NCI-H82 treated with DMSO at 0.1 percent for 48 hours (cell line): Measurements from ENCODE around the gene RPL19.
"Not testable (repeated sequence)": the region's sequence is repeated elsewhere in the genome, so short reads cannot be mapped to it uniquely, and the experiment has no call there.

Experiments used
- DNase-seq: peaks from one replicate; lab custom pipeline; 2025; ENCODE audit not compliant: unreplicated experiment; lab: John Stamatoyannopoulos, UW

RPL19 gene

DNA sequence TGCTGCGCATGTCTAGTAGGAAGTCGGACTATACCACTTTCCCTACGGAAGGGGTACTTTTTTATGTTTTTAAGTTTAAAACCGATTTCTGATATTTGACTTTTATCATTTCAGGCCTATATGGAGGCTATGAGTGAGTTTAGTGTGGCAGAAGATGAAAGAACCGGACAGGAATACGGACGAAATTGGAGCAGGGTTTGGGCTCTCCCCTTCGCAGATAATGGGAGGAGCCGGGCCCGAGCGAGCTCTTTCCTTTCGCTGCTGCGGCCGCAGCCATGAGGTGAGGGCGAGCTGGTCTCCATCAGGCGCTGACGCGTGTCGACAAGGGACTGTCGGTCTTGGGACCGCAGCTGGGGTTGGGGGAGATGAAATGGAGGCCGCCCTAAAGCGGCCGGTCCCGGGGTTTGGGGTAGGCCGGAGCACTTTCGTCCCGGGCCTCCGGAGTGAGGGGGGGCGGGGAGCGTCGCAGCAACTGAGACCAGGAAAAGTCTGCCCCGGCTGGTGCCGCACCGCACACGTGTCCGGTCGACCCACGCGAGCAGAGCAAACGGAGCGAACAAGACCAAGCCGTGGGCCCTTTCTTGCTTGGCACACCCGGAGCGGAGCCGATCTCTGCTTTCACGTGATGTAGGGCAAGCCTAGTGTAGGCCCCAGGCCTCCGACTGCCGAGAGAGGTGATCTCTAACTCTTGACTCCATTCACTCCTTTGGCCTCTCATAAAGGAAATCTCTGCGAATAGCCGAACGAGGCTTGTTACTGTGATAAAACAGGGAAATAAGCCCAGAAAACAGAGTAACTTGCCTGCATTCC, at the start of gene RPL19:
RPL19 (plus strand) TSS at position 214 of the 810 bp plus-strand sequence; CDS start at position 276, 62 bp downstream.
- DNase-seq = no peak

DNA sequence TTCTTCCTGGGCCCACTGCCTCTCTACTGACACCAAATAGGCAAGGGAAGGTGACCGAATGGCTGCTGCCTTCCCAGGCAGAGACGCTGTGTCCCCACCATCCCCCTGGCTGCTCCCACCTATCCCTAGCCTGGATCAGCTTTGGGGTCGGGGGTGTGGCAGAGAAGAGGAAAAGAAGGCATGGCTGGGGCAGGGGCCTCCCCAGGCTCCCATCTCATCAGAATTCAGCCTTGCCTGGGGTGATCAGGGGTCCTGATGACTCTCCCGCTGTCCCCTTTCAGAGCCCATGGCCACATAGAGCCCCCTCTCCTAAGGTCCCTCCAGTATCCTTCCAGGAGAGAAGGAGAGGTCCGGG, 49.3 kb upstream of the RPL19 start:
- DNase-seq = no peak

DNA sequence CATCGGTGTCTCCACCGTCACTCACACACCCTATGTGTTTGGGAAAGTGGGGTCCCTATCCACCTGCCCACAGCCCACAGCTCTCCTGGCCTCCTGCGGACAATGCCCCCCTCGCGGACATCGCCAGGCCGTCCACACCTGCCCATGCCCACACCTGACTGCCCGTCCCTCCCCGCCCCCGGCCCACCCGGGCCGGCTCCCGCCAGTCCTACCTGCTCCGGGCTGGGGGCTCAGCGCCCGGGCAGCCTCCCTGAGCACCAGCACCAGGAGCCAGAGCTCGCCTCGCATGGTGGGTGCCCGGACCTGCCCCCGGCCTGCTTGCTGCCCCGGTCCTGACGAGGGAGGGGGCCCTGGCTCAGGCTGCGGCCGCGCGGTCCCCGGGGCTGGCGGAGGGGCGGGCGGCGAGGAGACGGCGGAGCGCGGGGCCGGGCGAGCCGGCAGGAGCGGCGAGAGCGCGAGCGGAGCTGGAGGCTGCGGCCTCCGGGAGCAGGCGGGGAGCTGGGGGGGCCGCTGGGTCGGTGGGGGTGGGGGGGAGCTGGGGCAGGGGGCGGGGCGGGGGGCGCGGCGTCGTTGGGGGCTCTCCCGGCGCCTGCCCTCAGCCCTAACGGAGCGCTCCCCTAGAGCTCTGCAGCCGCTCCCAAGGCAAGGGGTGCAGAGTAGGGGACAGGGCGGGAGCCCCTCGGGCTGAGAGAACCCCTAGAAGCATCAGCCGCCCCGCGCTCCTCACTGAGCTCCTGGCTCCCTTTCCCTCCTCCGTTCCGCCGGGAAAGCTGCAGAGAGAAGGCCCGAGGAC, 48.7 kb upstream of the RPL19 start, which contains the start of gene PLXDC1:
PLXDC1 (minus strand) TSS at position 488 of the 793 bp plus-strand sequence; CDS start at position 288, 200 bp downstream.
- no peak for DNase-seq

DNA sequence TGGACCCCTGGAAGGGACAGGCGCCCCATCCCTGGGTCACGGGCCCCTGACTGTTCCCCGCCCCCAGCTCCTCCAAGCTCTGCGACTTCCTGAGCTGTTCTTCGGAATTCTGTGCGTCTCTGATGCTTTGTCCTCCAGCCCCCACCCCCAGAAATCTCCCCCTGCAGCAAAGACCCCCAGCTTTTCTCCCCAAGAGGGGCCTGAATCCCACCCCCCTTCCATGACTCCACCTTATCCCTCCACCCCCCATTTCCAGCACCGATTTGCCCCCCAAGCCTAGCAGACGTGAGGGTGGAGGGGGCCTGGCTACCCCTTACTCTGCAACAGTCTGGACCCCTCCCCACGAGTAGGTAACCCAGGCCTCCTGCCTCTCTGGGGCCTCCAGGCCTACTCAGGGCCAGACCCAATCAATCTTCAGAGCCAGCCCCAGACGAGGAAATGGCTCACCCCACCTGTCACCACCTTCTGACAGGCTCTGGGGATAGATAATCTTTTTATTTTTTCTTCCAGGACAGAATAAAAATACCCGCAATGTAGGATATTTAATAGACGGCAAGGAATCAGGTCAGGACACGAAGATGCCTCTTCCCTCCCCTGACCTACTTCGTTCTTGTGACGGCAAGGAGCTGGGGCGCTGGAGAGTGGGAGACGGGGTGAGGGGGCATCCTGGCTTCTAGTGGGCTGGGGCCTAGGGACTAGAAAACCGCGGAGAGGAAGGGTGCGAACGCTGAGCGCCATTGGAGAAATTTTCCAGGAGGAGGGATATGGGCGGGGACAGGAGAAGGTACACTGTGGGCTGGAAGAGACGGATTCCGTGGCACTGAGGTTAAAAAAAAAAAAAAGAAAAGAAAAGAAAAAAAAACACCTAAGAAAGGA, 47.9 kb upstream of the RPL19 start:
- peak; percentile 77 for DNase-seq

DNA sequence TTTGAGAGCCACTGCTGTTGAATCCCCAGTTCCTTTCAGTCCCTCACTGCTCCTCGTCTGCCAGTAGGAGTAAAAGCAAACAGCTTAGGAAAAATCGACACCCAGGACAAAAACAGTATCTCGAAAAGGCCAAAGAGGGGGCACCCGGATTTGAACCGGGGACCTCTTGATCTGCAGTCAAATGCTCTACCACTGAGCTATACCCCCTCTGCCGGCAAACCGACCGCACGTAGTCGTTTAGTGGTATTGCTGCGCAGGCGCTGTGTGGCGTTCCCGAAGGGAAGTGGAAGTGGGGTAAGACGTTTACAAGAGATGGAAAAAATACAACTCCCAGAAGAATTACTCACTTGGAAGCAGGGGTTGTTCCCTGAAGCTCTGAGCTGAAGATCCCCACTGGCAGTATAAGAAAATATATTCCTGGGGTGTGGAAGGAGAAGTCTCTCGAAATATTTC, 46.5 kb upstream of the RPL19 start:
- DNase-seq = peak; percentile 75

DNA sequence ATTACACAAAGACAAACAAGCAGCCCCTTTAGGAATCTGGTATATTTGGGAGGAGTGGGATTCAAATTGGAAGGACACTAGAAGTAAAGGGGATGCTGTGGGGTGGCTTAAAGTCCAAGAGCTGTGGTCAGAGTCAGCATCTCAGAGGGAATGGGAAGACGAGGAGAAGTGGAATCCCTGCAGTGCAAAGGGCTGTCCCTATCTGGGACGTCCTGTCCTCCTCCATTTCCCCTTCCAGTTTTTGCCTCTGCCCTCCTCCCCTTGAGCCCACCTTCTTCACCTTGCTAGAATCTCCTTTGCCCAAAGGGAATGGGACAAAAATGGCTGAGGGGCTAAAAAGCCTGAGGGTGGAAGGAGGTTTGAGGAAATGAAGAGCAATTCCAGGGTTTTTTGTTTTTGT, 44.4 kb upstream of the RPL19 start:
- no peak for DNase-seq

DNA sequence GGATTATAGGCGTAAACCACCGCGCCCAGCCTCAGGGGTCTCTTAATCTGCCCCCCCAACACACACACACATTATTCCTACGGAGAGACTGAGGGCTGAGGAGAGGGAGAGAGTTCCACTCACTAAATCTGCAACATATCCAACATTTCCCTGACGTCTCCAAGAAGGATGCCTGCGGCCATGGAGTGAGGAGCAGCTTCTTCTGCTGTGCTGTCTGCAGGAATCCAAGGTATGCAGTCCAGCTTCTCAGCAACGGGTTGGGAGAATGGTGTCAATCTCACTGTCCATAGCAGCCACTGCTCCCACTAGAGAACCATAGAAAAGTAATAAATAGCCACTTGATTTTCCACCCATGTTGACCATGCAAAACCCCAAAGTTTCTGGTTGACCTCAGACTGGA, 43.6 kb upstream of the RPL19 start:
- DNase-seq = no peak

DNA sequence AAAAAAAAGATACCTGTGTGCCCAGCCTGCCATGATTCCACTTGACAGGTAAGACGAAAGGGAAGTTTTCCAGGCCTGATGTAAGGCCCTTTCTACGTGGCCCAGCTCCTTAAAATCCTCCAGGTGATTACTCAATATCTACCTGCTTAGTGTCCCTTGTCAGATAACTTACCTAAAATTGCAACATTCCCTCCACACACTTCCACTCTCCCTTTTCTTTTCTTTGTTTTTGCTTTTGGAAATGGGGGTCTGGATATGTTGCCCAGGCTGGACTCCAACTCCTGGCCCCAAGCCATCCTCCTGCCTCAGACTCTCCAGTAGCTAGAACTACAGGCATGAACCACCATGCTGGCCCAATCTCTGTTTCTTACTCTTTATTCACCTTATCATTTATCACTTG, 41.5 kb upstream of the RPL19 start:
- no peak for DNase-seq

DNA sequence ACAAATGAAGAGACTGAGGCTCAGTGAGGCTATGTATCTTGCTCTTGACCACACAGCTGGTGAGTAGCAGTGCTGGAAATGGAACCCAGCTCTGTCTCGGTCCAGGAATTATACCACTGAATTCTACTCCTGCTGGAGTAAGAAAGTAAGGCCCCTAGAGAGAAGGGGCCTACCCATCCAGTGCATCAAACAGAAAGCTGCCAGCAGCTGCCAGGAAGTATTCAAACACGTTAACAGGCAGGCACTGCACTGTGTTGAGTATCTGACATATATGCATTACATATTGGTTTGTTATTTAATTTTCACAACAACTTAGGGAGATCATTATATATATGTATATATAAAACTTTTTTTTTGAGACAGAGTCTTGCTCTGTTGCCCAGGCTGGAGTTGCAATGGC, 38.1 kb upstream of the RPL19 start:
- DNase-seq = no peak

DNA sequence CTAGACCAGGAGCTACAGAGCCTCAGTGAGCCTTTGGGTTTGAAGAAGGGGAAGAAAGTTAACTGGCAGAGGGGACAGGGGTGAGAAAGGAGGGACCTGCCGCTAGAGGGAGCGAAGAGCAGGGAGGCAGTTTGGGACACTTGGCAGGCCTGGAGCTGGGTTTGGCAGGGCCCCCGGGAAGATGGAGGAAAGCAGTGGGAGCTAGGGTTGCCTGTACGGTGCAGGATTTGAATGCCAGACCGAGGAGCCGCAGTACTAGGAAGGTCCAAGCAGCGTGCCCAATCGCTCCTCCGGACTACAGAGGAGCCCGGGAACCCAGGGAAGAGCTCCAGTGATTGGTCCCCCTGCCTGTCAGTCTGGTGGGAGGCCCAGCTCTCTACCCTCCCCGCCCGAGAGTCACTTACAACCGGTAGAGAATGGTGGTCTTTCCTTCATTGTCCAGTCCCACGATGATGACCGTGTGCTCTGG, 35.4 kb upstream of the RPL19 start:
- peak; percentile 68 for DNase-seq

DNA sequence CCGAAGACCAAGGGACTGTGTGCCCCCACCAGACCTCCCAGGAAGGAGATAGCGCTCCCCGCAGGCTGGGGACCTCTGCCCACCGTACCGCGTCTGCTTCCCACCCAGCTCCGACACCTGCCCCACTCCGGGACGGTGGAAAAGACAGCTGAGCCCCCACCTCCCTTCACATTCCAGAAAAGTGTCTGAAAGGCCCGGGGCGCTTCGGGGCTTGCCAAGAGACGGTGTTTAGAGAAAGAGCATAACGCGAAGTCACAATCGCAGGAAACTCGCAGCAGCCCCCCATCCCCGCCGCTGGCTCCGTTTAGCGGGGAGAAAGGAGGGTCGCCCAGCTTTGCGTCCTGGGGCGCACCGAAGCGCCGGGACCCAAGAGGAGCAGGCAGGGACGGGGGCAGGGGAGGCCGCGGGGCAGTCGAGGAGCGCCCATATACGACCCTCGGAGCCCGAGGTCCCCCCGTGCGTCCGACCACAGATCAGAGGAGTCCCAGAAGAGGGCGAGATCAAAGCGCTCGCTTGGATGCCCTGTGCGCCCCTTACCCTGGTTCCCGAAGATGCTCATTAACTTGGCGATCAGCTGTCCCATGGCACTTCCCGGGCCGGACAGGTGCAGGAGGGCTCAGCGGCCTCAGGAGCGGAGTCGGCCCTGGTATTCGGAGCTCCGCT, 34.8 kb upstream of the RPL19 start:
- DNase-seq = no peak

DNA sequence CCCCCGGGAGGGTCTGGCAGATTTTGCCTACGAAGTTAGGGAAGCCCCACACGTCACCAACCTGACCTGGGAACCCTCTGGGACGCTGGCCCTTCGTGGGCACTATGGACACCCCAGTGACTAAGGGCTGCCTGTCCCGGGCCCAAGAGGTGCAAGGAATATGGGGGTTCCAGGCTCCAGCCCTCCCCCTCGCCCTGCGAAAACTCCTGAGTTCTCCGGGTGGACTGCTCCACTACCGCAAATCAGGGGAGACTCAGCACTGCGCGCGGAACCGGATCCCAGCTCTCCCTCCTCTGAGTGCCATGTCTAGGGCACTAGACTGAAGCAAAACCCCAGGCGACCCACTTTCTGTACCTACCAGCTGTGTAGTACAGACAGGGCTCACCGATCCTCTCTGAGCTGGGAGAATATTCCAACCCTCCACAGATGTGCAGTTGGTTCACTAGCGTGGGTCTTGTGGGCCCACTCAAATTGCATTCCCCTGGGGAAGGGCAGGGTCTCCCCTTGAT, 34.2 kb upstream of the RPL19 start, which contains the start of gene ARL5C:
ARL5C (minus strand) TSS at position 321 of the 509 bp plus-strand sequence. CDS start 401 bp downstream, outside the sequence.
- no peak for DNase-seq

DNA sequence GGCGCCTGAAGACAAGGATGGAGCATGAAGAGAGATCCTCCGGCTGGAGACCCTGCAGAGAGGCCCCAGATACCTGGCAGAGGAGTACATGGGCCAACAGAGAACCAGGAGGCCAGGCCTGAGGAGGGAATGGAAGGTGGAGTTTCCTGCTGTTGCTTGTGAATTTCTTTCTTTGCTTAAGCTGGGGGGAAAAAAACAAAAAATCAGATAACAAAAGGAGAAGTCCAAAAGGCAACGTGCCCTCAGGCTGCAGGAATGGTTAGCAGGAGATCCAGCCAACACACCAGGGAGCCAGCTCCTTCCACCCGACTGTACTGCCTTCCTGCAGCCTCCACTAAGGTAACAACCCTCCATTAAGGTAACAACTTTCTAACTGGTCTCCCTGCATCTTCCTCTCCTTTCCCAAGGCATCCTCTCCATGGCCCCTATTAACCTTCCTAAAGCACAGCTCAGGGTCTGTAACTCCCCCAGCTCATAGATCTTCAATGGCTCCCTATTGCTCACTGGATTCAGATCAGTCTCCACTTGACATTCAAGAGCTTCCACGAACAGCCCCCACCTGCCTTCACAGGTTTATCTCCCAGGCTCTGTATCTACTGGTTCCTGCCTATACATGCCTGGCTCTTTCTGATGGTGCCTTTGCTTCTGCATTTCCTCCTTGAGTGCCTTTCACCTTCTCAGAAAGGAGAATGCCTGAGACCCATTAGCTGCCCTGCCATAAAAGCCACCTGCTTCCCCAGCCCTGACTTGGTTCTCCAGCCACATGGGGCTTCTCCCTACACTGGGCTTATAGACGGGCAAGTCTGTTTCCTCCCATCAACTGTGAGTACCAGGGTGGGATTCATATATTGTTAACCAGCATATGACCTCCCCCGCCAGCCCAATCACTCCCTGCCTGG, 33.4 kb upstream of the RPL19 start:
- no peak for DNase-seq

DNA sequence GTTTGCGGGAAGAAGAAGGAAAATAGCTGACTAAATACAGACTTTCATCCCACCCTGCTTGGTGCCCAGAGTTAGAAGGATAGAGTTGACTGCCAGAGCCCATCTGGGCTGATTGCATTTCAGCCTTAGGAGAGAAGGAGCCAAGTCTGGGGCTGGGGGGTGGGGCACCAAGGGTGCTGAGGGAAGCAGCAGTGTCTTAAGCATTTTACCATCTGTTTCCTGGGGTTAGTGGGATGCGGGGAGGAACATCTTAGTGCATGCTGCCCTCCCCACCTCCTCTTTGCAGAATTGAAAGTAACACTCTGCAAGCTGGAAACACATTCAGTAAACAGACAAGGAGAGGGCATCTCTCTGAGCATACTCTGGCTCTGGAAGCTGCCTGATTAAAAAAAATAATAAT, 32.6 kb upstream of the RPL19 start:
- peak; percentile 96 for DNase-seq

DNA sequence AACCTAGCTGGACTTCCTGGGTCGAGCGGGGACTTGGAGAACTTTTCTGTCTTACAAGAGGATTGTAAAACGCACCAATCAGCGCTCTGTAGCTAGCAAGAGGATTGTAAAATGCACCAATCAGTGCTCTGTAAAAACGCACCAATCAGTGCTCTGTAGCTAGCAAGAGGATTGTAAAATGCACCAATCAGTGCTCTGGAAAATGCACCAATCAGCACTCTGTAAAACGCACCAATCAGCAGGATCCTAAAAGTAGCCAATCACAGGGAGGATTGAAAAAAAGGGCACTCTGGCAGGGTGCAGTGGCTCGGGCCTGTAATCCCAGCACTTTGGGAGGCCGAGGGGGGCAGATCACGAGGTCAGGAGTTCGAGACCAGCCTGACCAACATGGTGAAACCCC, 31.6 kb upstream of the RPL19 start:
- not testable (repeated sequence) for DNase-seq

DNA sequence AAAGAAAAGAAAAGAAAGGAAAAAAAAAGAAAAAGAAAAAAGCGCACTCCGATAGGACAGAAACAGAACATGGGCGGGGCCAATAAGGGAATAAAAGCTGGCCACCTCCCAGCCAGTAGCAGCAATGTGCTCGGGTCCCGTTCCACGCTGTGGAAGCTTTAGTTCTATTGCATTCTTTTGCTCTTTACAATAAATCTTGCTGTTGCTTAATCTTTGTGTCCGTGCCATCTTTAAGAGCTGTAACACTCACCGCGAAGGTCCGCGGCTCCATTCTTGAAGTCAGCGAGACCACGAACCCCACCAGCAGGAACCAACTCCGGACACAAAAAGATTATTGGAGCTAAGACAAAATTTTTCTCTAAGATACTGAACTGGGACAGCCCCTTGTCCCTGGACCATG, 31.0 kb upstream of the RPL19 start:
- DNase-seq = no peak

DNA sequence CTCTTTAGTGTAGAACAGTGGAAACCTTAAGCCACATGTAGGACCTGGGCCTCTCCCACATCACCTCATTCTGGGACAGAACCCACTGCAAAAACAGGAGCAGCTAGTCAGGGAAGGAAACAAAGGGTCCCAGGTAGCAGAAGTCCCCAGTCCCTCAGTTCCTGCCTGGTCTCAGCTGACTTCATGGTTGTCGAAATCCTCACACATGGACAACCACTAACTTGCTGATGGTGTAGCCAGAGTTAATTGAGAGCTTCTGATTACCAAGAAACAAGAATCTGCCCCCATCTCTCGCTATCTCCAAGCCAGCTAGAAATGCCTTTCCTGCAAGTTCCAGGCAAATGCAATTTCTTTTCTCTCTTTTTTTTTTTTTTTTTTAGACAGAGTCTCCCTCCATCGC, 30.6 kb upstream of the RPL19 start:
- no peak for DNase-seq

DNA sequence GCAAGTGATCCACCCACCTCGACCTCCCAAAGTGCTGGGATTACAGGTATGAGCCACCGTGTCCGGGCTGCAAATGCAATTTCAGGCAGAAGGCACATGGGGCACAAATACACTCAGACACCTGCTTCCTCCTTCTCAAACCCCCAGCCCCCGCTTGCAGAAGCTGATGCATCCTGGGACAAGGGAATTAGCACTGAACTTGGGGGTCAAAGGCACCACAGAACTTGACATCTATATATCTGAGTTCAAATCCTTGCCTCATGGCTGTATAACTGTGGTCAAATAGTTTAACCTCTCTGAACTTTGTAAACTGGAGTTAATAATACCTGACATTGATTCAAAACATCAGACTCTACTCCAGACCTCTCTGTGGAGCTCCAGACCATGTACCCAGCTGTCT, 30.0 kb upstream of the RPL19 start:
- no peak for DNase-seq

DNA sequence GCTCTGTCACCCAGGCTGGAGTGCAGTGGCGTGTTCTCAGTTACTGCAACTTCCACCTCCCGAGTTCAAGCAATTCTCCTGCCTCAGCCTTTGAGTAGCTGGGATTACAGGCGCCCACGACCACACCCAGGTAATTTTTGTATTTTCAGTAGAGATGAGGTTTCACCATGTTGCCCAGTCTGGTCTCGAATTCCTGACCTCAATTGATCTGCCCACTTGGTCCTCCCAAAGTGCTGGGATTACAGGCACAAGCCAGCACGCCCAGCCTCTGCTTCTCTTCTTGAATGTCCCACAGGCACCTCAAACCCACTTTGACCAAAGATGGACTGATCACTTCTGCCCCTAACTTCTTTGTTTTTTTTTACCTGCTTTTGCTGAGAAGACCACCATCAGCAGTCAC, 29.5 kb upstream of the RPL19 start:
- DNase-seq = no peak
